Neural crest cell (in vitro differentiated cells): ENCODE measurements around the gene KDM4C. TPM values are rescaled to one million over a fixed set of nuclear protein-coding genes. Genes with fewer than 3 reads are reported as not detected.

Source experiments
- DNase-seq: peaks from one replicate; pipeline ENCODE4 v3.0.0; 2021; ENCODE audit warnings: low read depth, mixed read lengths, low spot score
- H3K27ac Mint-ChIP-seq: one replicate; pipeline ENCODE4 v1.8.0; 2021; ENCODE audit warnings: mild to moderate bottlenecking, mixed read lengths; ENCODE audit not compliant: unreplicated experiment
- H3K27me3 Mint-ChIP-seq: 2 replicates; pipeline ENCODE4 v1.8.0; 2021; ENCODE audit warnings: low read depth, mild to moderate bottlenecking, mixed read lengths
- H3K36me3 Mint-ChIP-seq: 2 replicates; pipeline ENCODE4 v1.8.0; 2021; ENCODE audit warnings: low read depth, mild to moderate bottlenecking, mixed read lengths
- H3K4me1 Mint-ChIP-seq: 2 replicates; pipeline ENCODE4 v1.8.0; 2021; ENCODE audit warnings: mixed read lengths
- H3K4me3 Mint-ChIP-seq: one replicate; pipeline ENCODE4 v1.8.0; 2021; ENCODE audit warnings: mild to moderate bottlenecking, mixed read lengths
- H3K9me3 Mint-ChIP-seq: 2 replicates; pipeline ENCODE4 v1.8.0; 2021; ENCODE audit warnings: mixed read lengths
- CTCF ChIP-seq: fragments of 200-600 bp; sonication (generic); conservative IDR thresholded peaks from 2 replicates; pipeline ENCODE4 v1.5.0; 2021; ENCODE audit warnings: antibody characterized with exemption, mild to moderate bottlenecking
- total RNA-seq: library from RNA; stranded (reverse); gene quantifications from 2 replicates; pipeline ENCODE4 v1.2.1, GENCODE V29; 2021

The KDM4C gene
- total RNA-seq, 1 donor from 2014 or later = 11.2 TPM

DNA sequence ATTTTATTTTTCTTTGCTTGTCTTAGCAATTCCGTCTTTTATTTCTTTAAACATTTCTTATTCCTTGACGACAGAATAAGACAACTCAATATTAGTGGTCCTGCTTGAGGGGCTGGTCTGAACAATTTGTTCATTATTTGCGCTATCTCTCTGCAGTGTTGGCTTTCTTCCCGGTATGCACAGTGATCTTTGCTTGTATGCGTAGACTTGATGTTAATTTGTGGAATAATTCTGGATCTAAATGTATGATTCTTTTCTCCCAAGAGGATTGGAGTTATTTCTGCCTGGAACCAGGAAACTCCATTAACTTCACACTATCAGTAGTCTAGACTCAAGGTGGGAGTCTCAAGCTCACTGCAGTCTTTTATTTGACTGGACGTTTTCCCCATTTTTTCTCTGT, 80.4 kb downstream of the KDM4C start:
- Mint-ChIP-seq H3K27ac (no peak overlapping the region), H3K4me1 (no peaks in the 10 kb centered on the region)
- no peak for TF ChIP-seq CTCF

GRCh38 chr9:6842584-6842947, 84.8 kb downstream of the KDM4C start:
- Mint-ChIP-seq H3K9me3 (no peaks in the 10 kb centered on the region), H3K36me3 (no peaks in the 10 kb centered on the region), H3K27me3 (no peaks in the 10 kb centered on the region), H3K4me1 (peaks cover 4% of the 10 kb centered on the region), H3K27ac (peak overlapping the region; percentile 50), H3K4me3 (no peak overlapping the region)
- DNase-seq = no peak
- no peak for TF ChIP-seq CTCF

More for the DNA sequence above, 80.4 kb downstream of the KDM4C start:
- Mint-ChIP-seq H3K4me3 (no peak overlapping the region), H3K27me3 (no peaks in the 10 kb centered on the region), H3K9me3 (peaks cover 6% of the 10 kb centered on the region), H3K36me3 (peaks cover 11% of the 10 kb centered on the region)
- no peak for DNase-seq

- Mint-ChIP-seq H3K36me3 (no peaks in the 10 kb centered on the region), H3K9me3 (no peaks in the 10 kb centered on the region), H3K4me1 (peaks cover 4% of the 10 kb centered on the region), H3K27ac (no peak overlapping the region), H3K27me3 (no peaks in the 10 kb centered on the region), H3K4me3 (no peak overlapping the region)
- TF ChIP-seq CTCF = no peak
- DNase-seq = no peak
Measured at GRCh38 chr9:6843742-6844141, 86.0 kb downstream of the KDM4C start.

GRCh38 chr9:6844267-6844666, 86.5 kb downstream of the KDM4C start:
- no peak for TF ChIP-seq CTCF
- Mint-ChIP-seq H3K4me3 (no peak overlapping the region), H3K9me3 (no peaks in the 10 kb centered on the region), H3K36me3 (no peaks in the 10 kb centered on the region), H3K27me3 (no peaks in the 10 kb centered on the region), H3K27ac (no peak overlapping the region), H3K4me1 (peaks cover 4% of the 10 kb centered on the region)
- DNase-seq = no peak

- Mint-ChIP-seq H3K4me3 (no peak overlapping the region), H3K9me3 (no peaks in the 10 kb centered on the region), H3K27ac (peak overlapping the region; percentile 53), H3K36me3 (no peaks in the 10 kb centered on the region), H3K27me3 (no peaks in the 10 kb centered on the region), H3K4me1 (peaks cover 4% of the 10 kb centered on the region)
- no peak for DNase-seq
- TF ChIP-seq CTCF = no peak
Measured at GRCh38 chr9:6845128-6845826, 87.5 kb downstream of the KDM4C start.
